ENCODE results near the gene CACNA1C.

Gene CACNA1C

GRCh38 chr12:2416158-2416557, 363.4 kb downstream of the CACNA1C start:
- no peak overlapping the region for H3K27ac ChIP-seq (ENCODE audit: low read depth, low read length)
- no peaks in the 10 kb centered on the region for H3K9me3 ChIP-seq (ENCODE audit: control insufficient read depth in 1 of 2, low read length in 2 of 2)
- no peaks in the 10 kb centered on the region for H3K4me1 ChIP-seq (ENCODE audit: control insufficient read depth in 1 of 2, insufficient read depth in 2 of 2, low read length in 2 of 2)
- H3K27me3 ChIP-seq (ENCODE audit: control insufficient read depth in 1 of 2, insufficient read depth in 2 of 2, low read length in 2 of 2), result no peaks in the 10 kb centered on the region
- H3K36me3 ChIP-seq (ENCODE audit: control insufficient read depth in 1 of 2, insufficient read depth in 2 of 2, low read length in 2 of 2), result no peaks in the 10 kb centered on the region
- H3K9ac ChIP-seq (ENCODE audit: low read depth in 1 of 2, low read length in 2 of 2), result no peak overlapping the region
- no peak overlapping the region for H3K4me3 ChIP-seq (ENCODE audit: low read depth in 1 of 2, low read length in 2 of 2)

- Histone ChIP-seq H3K4me1 (ENCODE audit: control insufficient read depth in 1 of 2, insufficient read depth in 2 of 2, low read length in 2 of 2) (no peaks in the 10 kb centered on the region), H3K9me3 (ENCODE audit: control insufficient read depth in 1 of 2, low read length in 2 of 2) (no peaks in the 10 kb centered on the region), H3K9ac (ENCODE audit: low read depth in 1 of 2, low read length in 2 of 2) (no peak overlapping the region), H3K4me3 (ENCODE audit: low read depth in 1 of 2, low read length in 2 of 2) (no peak overlapping the region), H3K36me3 (ENCODE audit: control insufficient read depth in 1 of 2, insufficient read depth in 2 of 2, low read length in 2 of 2) (no peaks in the 10 kb centered on the region), H3K27ac (ENCODE audit: low read depth, low read length) (no peak overlapping the region), H3K27me3 (ENCODE audit: control insufficient read depth in 1 of 2, insufficient read depth in 2 of 2, low read length in 2 of 2) (no peaks in the 10 kb centered on the region)
These were observed 364.8 kb downstream of the CACNA1C start for GRCh38 chr12:2417481-2418160.

- H3K36me3 ChIP-seq (ENCODE audit: control insufficient read depth in 1 of 2, insufficient read depth in 2 of 2, low read length in 2 of 2), result no peaks in the 10 kb centered on the region
- H3K9me3 ChIP-seq (ENCODE audit: control insufficient read depth in 1 of 2, low read length in 2 of 2), result no peaks in the 10 kb centered on the region
- H3K9ac ChIP-seq (ENCODE audit: low read depth in 1 of 2, low read length in 2 of 2), result no peak overlapping the region
- no peaks in the 10 kb centered on the region for H3K4me1 ChIP-seq (ENCODE audit: control insufficient read depth in 1 of 2, insufficient read depth in 2 of 2, low read length in 2 of 2)
- H3K4me3 ChIP-seq (ENCODE audit: low read depth in 1 of 2, low read length in 2 of 2), result no peak overlapping the region
- H3K27ac ChIP-seq (ENCODE audit: low read depth, low read length), result no peak overlapping the region
- H3K27me3 ChIP-seq (ENCODE audit: control insufficient read depth in 1 of 2, insufficient read depth in 2 of 2, low read length in 2 of 2), result no peaks in the 10 kb centered on the region
These were observed 365.8 kb downstream of the CACNA1C start for GRCh38 chr12:2418579-2418978.

- Histone ChIP-seq H3K27ac (ENCODE audit: low read depth, low read length) (no peak overlapping the region), H3K4me3 (ENCODE audit: low read depth in 1 of 2, low read length in 2 of 2) (no peak overlapping the region), H3K4me1 (ENCODE audit: control insufficient read depth in 1 of 2, insufficient read depth in 2 of 2, low read length in 2 of 2) (no peaks in the 10 kb centered on the region), H3K9ac (ENCODE audit: low read depth in 1 of 2, low read length in 2 of 2) (no peak overlapping the region), H3K9me3 (ENCODE audit: control insufficient read depth in 1 of 2, low read length in 2 of 2) (no peaks in the 10 kb centered on the region), H3K36me3 (ENCODE audit: control insufficient read depth in 1 of 2, insufficient read depth in 2 of 2, low read length in 2 of 2) (no peaks in the 10 kb centered on the region), H3K27me3 (ENCODE audit: control insufficient read depth in 1 of 2, insufficient read depth in 2 of 2, low read length in 2 of 2) (no peaks in the 10 kb centered on the region)
These were observed 369.8 kb downstream of the CACNA1C start for GRCh38 chr12:2422591-2422990.

- no peaks in the 10 kb centered on the region for H3K9me3 ChIP-seq (ENCODE audit: control insufficient read depth in 1 of 2, low read length in 2 of 2)
- H3K4me3 ChIP-seq (ENCODE audit: low read depth in 1 of 2, low read length in 2 of 2), result no peak overlapping the region
- H3K9ac ChIP-seq (ENCODE audit: low read depth in 1 of 2, low read length in 2 of 2), result no peak overlapping the region
- H3K36me3 ChIP-seq (ENCODE audit: control insufficient read depth in 1 of 2, insufficient read depth in 2 of 2, low read length in 2 of 2), result no peaks in the 10 kb centered on the region
- no peak overlapping the region for H3K27ac ChIP-seq (ENCODE audit: low read depth, low read length)
- no peaks in the 10 kb centered on the region for H3K27me3 ChIP-seq (ENCODE audit: control insufficient read depth in 1 of 2, insufficient read depth in 2 of 2, low read length in 2 of 2)
- H3K4me1 ChIP-seq (ENCODE audit: control insufficient read depth in 1 of 2, insufficient read depth in 2 of 2, low read length in 2 of 2), result no peaks in the 10 kb centered on the region
These were observed 376.2 kb downstream of the CACNA1C start for GRCh38 chr12:2429032-2429431.

GRCh38 chr12:2431810-2432209, 379.0 kb downstream of the CACNA1C start:
- H3K36me3 ChIP-seq (ENCODE audit: control insufficient read depth in 1 of 2, insufficient read depth in 2 of 2, low read length in 2 of 2), result no peaks in the 10 kb centered on the region
- H3K9me3 ChIP-seq (ENCODE audit: control insufficient read depth in 1 of 2, low read length in 2 of 2), result no peaks in the 10 kb centered on the region
- no peaks in the 10 kb centered on the region for H3K27me3 ChIP-seq (ENCODE audit: control insufficient read depth in 1 of 2, insufficient read depth in 2 of 2, low read length in 2 of 2)
- H3K4me1 ChIP-seq (ENCODE audit: control insufficient read depth in 1 of 2, insufficient read depth in 2 of 2, low read length in 2 of 2), result no peaks in the 10 kb centered on the region
- H3K9ac ChIP-seq (ENCODE audit: low read depth in 1 of 2, low read length in 2 of 2), result no peak overlapping the region
- H3K27ac ChIP-seq (ENCODE audit: low read depth, low read length), result no peak overlapping the region
- H3K4me3 ChIP-seq (ENCODE audit: low read depth in 1 of 2, low read length in 2 of 2), result no peak overlapping the region

GRCh38 chr12:2432856-2433255, 380.1 kb downstream of the CACNA1C start:
- no peak overlapping the region for H3K9ac ChIP-seq (ENCODE audit: low read depth in 1 of 2, low read length in 2 of 2)
- no peaks in the 10 kb centered on the region for H3K4me1 ChIP-seq (ENCODE audit: control insufficient read depth in 1 of 2, insufficient read depth in 2 of 2, low read length in 2 of 2)
- H3K9me3 ChIP-seq (ENCODE audit: control insufficient read depth in 1 of 2, low read length in 2 of 2), result no peaks in the 10 kb centered on the region
- H3K27me3 ChIP-seq (ENCODE audit: control insufficient read depth in 1 of 2, insufficient read depth in 2 of 2, low read length in 2 of 2), result no peaks in the 10 kb centered on the region
- H3K36me3 ChIP-seq (ENCODE audit: control insufficient read depth in 1 of 2, insufficient read depth in 2 of 2, low read length in 2 of 2), result no peaks in the 10 kb centered on the region
- no peak overlapping the region for H3K27ac ChIP-seq (ENCODE audit: low read depth, low read length)
- no peak overlapping the region for H3K4me3 ChIP-seq (ENCODE audit: low read depth in 1 of 2, low read length in 2 of 2)

GRCh38 chr12:2435511-2435910, 382.7 kb downstream of the CACNA1C start:
- Histone ChIP-seq H3K4me1 (ENCODE audit: control insufficient read depth in 1 of 2, insufficient read depth in 2 of 2, low read length in 2 of 2) (no peaks in the 10 kb centered on the region), H3K36me3 (ENCODE audit: control insufficient read depth in 1 of 2, insufficient read depth in 2 of 2, low read length in 2 of 2) (no peaks in the 10 kb centered on the region), H3K4me3 (ENCODE audit: low read depth in 1 of 2, low read length in 2 of 2) (no peak overlapping the region), H3K9me3 (ENCODE audit: control insufficient read depth in 1 of 2, low read length in 2 of 2) (no peaks in the 10 kb centered on the region), H3K27ac (ENCODE audit: low read depth, low read length) (no peak overlapping the region), H3K9ac (ENCODE audit: low read depth in 1 of 2, low read length in 2 of 2) (no peak overlapping the region), H3K27me3 (ENCODE audit: control insufficient read depth in 1 of 2, insufficient read depth in 2 of 2, low read length in 2 of 2) (no peaks in the 10 kb centered on the region)

- no peaks in the 10 kb centered on the region for H3K36me3 ChIP-seq (ENCODE audit: control insufficient read depth in 1 of 2, insufficient read depth in 2 of 2, low read length in 2 of 2)
- H3K9ac ChIP-seq (ENCODE audit: low read depth in 1 of 2, low read length in 2 of 2), result no peak overlapping the region
- no peak overlapping the region for H3K4me3 ChIP-seq (ENCODE audit: low read depth in 1 of 2, low read length in 2 of 2)
- H3K27me3 ChIP-seq (ENCODE audit: control insufficient read depth in 1 of 2, insufficient read depth in 2 of 2, low read length in 2 of 2), result peaks cover 0 to 3% of the 10 kb centered on the region in 2 donors
- H3K9me3 ChIP-seq (ENCODE audit: control insufficient read depth in 1 of 2, low read length in 2 of 2), result no peaks in the 10 kb centered on the region
- H3K4me1 ChIP-seq (ENCODE audit: control insufficient read depth in 1 of 2, insufficient read depth in 2 of 2, low read length in 2 of 2), result no peaks in the 10 kb centered on the region
- H3K27ac ChIP-seq (ENCODE audit: low read depth, low read length), result no peak overlapping the region
These were observed 386.7 kb downstream of the CACNA1C start for GRCh38 chr12:2439332-2440100.

GRCh38 chr12:2443776-2444175, 391.0 kb downstream of the CACNA1C start:
- no peak overlapping the region for H3K27ac ChIP-seq (ENCODE audit: low read depth, low read length)
- no peaks in the 10 kb centered on the region for H3K36me3 ChIP-seq (ENCODE audit: control insufficient read depth in 1 of 2, insufficient read depth in 2 of 2, low read length in 2 of 2)
- H3K4me3 ChIP-seq (ENCODE audit: low read depth in 1 of 2, low read length in 2 of 2), result no peak overlapping the region
- H3K9ac ChIP-seq (ENCODE audit: low read depth in 1 of 2, low read length in 2 of 2), result no peak overlapping the region
- H3K27me3 ChIP-seq (ENCODE audit: control insufficient read depth in 1 of 2, insufficient read depth in 2 of 2, low read length in 2 of 2), result peaks cover 0 to 3% of the 10 kb centered on the region in 2 donors
- H3K4me1 ChIP-seq (ENCODE audit: control insufficient read depth in 1 of 2, insufficient read depth in 2 of 2, low read length in 2 of 2), result no peaks in the 10 kb centered on the region
- no peaks in the 10 kb centered on the region for H3K9me3 ChIP-seq (ENCODE audit: control insufficient read depth in 1 of 2, low read length in 2 of 2)
